Progenitor cell of endocrine pancreas (in vitro differentiated cells): ENCODE data around the gene C9orf72. TPM values are rescaled to one million over a fixed set of nuclear protein-coding genes. Genes with fewer than 3 reads are reported as not detected.

Experiments used
- DNase-seq: peaks from one replicate; pipeline ENCODE4 v3.0.0; 2021; ENCODE audit warnings: low spot score; ENCODE audit not compliant: unreplicated experiment
- H3K27ac Mint-ChIP-seq: 2 replicates; pipeline ENCODE4 v1.8.0; 2021; ENCODE audit warnings: mild to moderate bottlenecking, moderate library complexity, mixed read lengths
- H3K27me3 Mint-ChIP-seq: 2 replicates; pipeline ENCODE4 v1.8.0; 2021; ENCODE audit warnings: mixed read lengths
- H3K36me3 Mint-ChIP-seq: 2 replicates; pipeline ENCODE4 v1.8.0; 2022; ENCODE audit warnings: mixed read lengths; ENCODE audit not compliant: insufficient read depth
- H3K4me1 Mint-ChIP-seq: 2 replicates; pipeline ENCODE4 v1.8.0; 2021; ENCODE audit warnings: low read depth, mixed read lengths
- H3K4me3 Mint-ChIP-seq: 2 replicates; pipeline ENCODE4 v1.8.0; 2021; ENCODE audit warnings: low read depth, mild to moderate bottlenecking, moderate library complexity, mixed read lengths
- H3K9me3 Mint-ChIP-seq: 2 replicates; pipeline ENCODE4 v1.8.0; 2021; ENCODE audit warnings: low read depth, mixed read lengths
- CTCF ChIP-seq: fragments of 200-600 bp; sonication (generic); IDR thresholded peaks from one replicate; pipeline ENCODE4 v1.5.0; 2021; ENCODE audit warnings: antibody characterized with exemption, mild to moderate bottlenecking; ENCODE audit not compliant: unreplicated experiment
- total RNA-seq: library from RNA; stranded (reverse); gene quantifications from 2 replicates; pipeline ENCODE4 v1.2.1, GENCODE V29; 2021

The C9orf72 gene
- total RNA-seq, 1 donor from 2014 or later = 18.6 TPM

DNA sequence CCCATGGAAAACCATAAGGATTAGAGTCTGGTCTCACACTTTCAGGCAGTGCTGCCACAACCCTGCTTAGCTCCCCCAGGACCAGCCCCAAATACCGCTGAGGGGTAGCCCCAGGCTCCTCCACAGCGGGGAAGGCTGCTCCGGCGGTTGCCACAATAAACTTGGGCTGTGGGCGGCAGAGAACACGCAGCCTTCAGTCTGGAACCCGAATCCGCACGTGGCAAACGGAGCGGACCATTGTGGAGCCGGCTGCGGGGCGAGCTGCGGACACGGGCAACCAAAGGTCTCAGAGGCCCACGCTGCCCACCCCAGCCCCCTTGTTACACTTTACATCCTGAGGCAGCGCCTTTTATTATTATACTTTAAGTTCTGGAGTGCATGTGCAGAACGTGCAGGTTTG lies 37.3 kb upstream of the C9orf72 start:
- no peaks in the 10 kb centered on the region for H3K4me1 Mint-ChIP-seq
- no peak for TF ChIP-seq CTCF
- no peak overlapping the region for H3K4me3 Mint-ChIP-seq
- no peak for DNase-seq
- H3K27ac Mint-ChIP-seq = no peak overlapping the region
- H3K27me3 Mint-ChIP-seq = peaks cover 8% of the 10 kb centered on the region
- no peaks in the 10 kb centered on the region for H3K9me3 Mint-ChIP-seq
- H3K36me3 Mint-ChIP-seq = no peaks in the 10 kb centered on the region

GRCh38 chr9:27602954-27603353 lies 29.7 kb upstream of the C9orf72 start:
- H3K4me1 Mint-ChIP-seq = no peaks in the 10 kb centered on the region
- no peak overlapping the region for H3K4me3 Mint-ChIP-seq
- no peaks in the 10 kb centered on the region for H3K9me3 Mint-ChIP-seq
- H3K27ac Mint-ChIP-seq = no peak overlapping the region
- no peak for DNase-seq
- H3K36me3 Mint-ChIP-seq = no peaks in the 10 kb centered on the region
- no peak for TF ChIP-seq CTCF
- H3K27me3 Mint-ChIP-seq = no peaks in the 10 kb centered on the region

GRCh38 chr9:27602142-27602861 lies 29.0 kb upstream of the C9orf72 start:
- Mint-ChIP-seq H3K4me3 (no peak overlapping the region), H3K36me3 (no peaks in the 10 kb centered on the region), H3K9me3 (no peaks in the 10 kb centered on the region), H3K27ac (no peak overlapping the region), H3K4me1 (no peaks in the 10 kb centered on the region), H3K27me3 (no peaks in the 10 kb centered on the region)
- no peak for DNase-seq
- TF ChIP-seq CTCF = no peak

GRCh38 chr9:27601396-27601795 lies 28.1 kb upstream of the C9orf72 start:
- no peaks in the 10 kb centered on the region for H3K36me3 Mint-ChIP-seq
- no peak for DNase-seq
- H3K27ac Mint-ChIP-seq = no peak overlapping the region
- no peak for TF ChIP-seq CTCF
- H3K9me3 Mint-ChIP-seq = no peaks in the 10 kb centered on the region
- H3K4me3 Mint-ChIP-seq = no peak overlapping the region
- no peaks in the 10 kb centered on the region for H3K4me1 Mint-ChIP-seq
- H3K27me3 Mint-ChIP-seq = no peaks in the 10 kb centered on the region

- H3K9me3 Mint-ChIP-seq = no peaks in the 10 kb centered on the region
- no peak for DNase-seq
- H3K36me3 Mint-ChIP-seq = no peaks in the 10 kb centered on the region
- no peak overlapping the region for H3K4me3 Mint-ChIP-seq
- no peak for TF ChIP-seq CTCF
- H3K27ac Mint-ChIP-seq = no peak overlapping the region
- H3K4me1 Mint-ChIP-seq = no peaks in the 10 kb centered on the region
- H3K27me3 Mint-ChIP-seq = no peaks in the 10 kb centered on the region
Observed at GRCh38 chr9:27600256-27600655, 27.0 kb upstream of the C9orf72 start.
